Esophagus squamous epithelium (tissue), 5 donors: ENCODE data around the gene MAML3. TPM values are rescaled to one million over a fixed set of nuclear protein-coding genes. Genes with fewer than 3 reads are reported as not detected.

Experiments
- DNase-seq: peaks from one replicate; lab custom pipeline; 2025; lab: John Stamatoyannopoulos, UW
- H3K27ac ChIP-seq, 4 donors: fragments of 200-600 bp; sonication (generic); one replicate each; pipeline ENCODE4 v1.5.1; 2016 to 2019; ENCODE audit warnings: mild to moderate bottlenecking in 1 of 4
- H3K27me3 ChIP-seq, 4 donors: fragments of 200-600 bp; sonication (generic); 1 replicate in 3 of 4; 2 replicates in 1 of 4; pipeline versions ENCODE4 v1.5.1 to v1.6.0; 2017 to 2021; ENCODE audit warnings: antibody characterized with exemption in 1 of 4
- H3K36me3 ChIP-seq, 3 donors: fragments of 200-600 bp; sonication (generic); one replicate each; pipeline ENCODE4 v1.5.1; 2016 to 2019
- H3K4me1 ChIP-seq, 3 donors: fragments of 200-600 bp; sonication (generic); one replicate each; pipeline ENCODE4 v1.5.1; 2017 to 2019
- H3K4me3 ChIP-seq, 4 donors: fragments of 200-600 bp; sonication (generic); 1 replicate in 3 of 4; 2 replicates in 1 of 4; pipeline ENCODE4 v1.5.1; 2016 to 2019; ENCODE audit warnings: mild to moderate bottlenecking in 2 of 4, moderate library complexity in 1 of 4
- H3K9me3 ChIP-seq, 3 donors: fragments of 200-600 bp; sonication (generic); one replicate each; pipeline ENCODE4 v1.5.1; 2016 to 2019
- CTCF ChIP-seq, 6 experiments: fragments of 450-650 bp in 4 of 6; fragments of 200-600 bp in 2 of 6; sonication (generic) in 2 of 6; IDR thresholded peaks; one replicate each; pipeline ENCODE4 v1.5.1; 2016 to 2019; ENCODE audit warnings: antibody characterized with exemption in 6 of 6, mild to moderate bottlenecking in 4 of 6, moderate library complexity in 4 of 6
- POLR2A ChIP-seq, 4 donors: fragments of 450-650 bp; IDR thresholded peaks; one replicate each; pipeline ENCODE4 v1.6.1; 2017; ENCODE audit warnings: antibody characterized with exemption in 4 of 4, mild to moderate bottlenecking in 4 of 4, moderate library complexity in 3 of 4
- WGBS, 2 donors: methylation state at CpG; one replicate each; pipeline ENCODE4 v1.1.5; 2018; 5-methylcytosine and 5-hydroxymethylcytosine counted together
- intact Hi-C: fragments of 100-400 bp; cut with DNase I; formaldehyde crosslinking; loops from one replicate; pipeline ENCODE4 v1.15.0; 2022
- total RNA-seq, 4 donors: library from RNA; depleted of rRNA; stranded (reverse); fragments of >200 nt; gene quantifications; one replicate each; pipeline ENCODE4 v1.1.0, GENCODE V29; 2016
- donor health status: DM: yes; HTN: yes; CAD: no.

MAML3 gene
- total RNA-seq, 4 donors from 2014 or later = 6.9 to 14.2 (median 8.9) TPM

GRCh38 chr4:140031061-140031460 lies 122.9 kb downstream of the MAML3 start:
- no peak for DNase-seq
- TF ChIP-seq POLR2A (IDR thresholded peaks at IDR 0.05) = no peak
- TF ChIP-seq CTCF (IDR thresholded peaks at IDR 0.05) = no peak
- Histone ChIP-seq H3K4me3 (no peak overlapping the region), H3K4me1 (no peaks in the 10 kb centered on the region), H3K36me3 (no peaks in the 10 kb centered on the region), H3K27me3 (no peaks in the 10 kb centered on the region), H3K27ac (no peak overlapping the region), H3K9me3 (no peaks in the 10 kb centered on the region)
- WGBS, 2 donors = 61 to 73% methylated on average over 6 of the region's 6 CpGs
- intact Hi-C loops = no loop called here

- Histone ChIP-seq H3K36me3 (no peaks in the 10 kb centered on the region), H3K27me3 (no peaks in the 10 kb centered on the region), H3K4me1 (no peaks in the 10 kb centered on the region), H3K9me3 (no peaks in the 10 kb centered on the region), H3K4me3 (no peak overlapping the region), H3K27ac (no peak overlapping the region)
- 67 to 85% methylated on average over 3 to 4 of the region's 6 CpGs for WGBS, 2 donors
- intact Hi-C loops = no loop called here
- no peak for DNase-seq
- TF ChIP-seq CTCF (IDR thresholded peaks at IDR 0.05) = no peak
- no peak for TF ChIP-seq POLR2A (IDR thresholded peaks at IDR 0.05)
These were observed 125.1 kb downstream of the MAML3 start for GRCh38 chr4:140028676-140029517.

GRCh38 chr4:140028101-140028500 lies 125.9 kb downstream of the MAML3 start:
- WGBS, 2 donors = 47 to 85% methylated on average over 1 of the region's 1 CpG
- intact Hi-C loops = no loop called here
- Histone ChIP-seq H3K4me3 (no peak overlapping the region), H3K27me3 (no peaks in the 10 kb centered on the region), H3K27ac (no peak overlapping the region), H3K36me3 (no peaks in the 10 kb centered on the region), H3K9me3 (no peaks in the 10 kb centered on the region), H3K4me1 (no peaks in the 10 kb centered on the region)
- no peak for DNase-seq
- TF ChIP-seq CTCF (IDR thresholded peaks at IDR 0.05) = no peak

GRCh38 chr4:140027101-140027500 lies 126.9 kb downstream of the MAML3 start:
- Histone ChIP-seq H3K36me3 (no peaks in the 10 kb centered on the region), H3K4me3 (no peak overlapping the region), H3K4me1 (no peaks in the 10 kb centered on the region), H3K27me3 (no peaks in the 10 kb centered on the region), H3K9me3 (no peaks in the 10 kb centered on the region), H3K27ac (no peak overlapping the region)
- TF ChIP-seq CTCF (IDR thresholded peaks at IDR 0.05) = no peak
- TF ChIP-seq POLR2A (IDR thresholded peaks at IDR 0.05) = no peak
- DNase-seq = no peak
- 70 to 76% methylated on average over 5 of the region's 5 CpGs for WGBS, 2 donors
- intact Hi-C loops = no loop called here

GRCh38 chr4:140025470-140025869 lies 128.5 kb downstream of the MAML3 start:
- Histone ChIP-seq H3K27ac (no peak overlapping the region), H3K36me3 (no peaks in the 10 kb centered on the region), H3K27me3 (no peaks in the 10 kb centered on the region), H3K4me1 (peaks cover 0 to 4% (median 0%) of the 10 kb centered on the region in 3 donors), H3K9me3 (no peaks in the 10 kb centered on the region), H3K4me3 (no peak overlapping the region)
- intact Hi-C loops = no loop called here
- no peak for DNase-seq
- TF ChIP-seq POLR2A (IDR thresholded peaks at IDR 0.05) (no peak), CTCF (IDR thresholded peaks at IDR 0.05) (no peak)
- WGBS, 2 donors = 85 to 86% methylated on average over 6 of the region's 6 CpGs
